OCI-LY7 (cell line): ENCODE data around the gene MTHFD1.

ENCODE experiments used
- CTCF ChIP-seq: fragments of 200-600 bp; sonication (generic); conservative IDR thresholded peaks from 2 replicates; pipeline ENCODE4 v1.5.1; 2014; ENCODE audit warnings: mild to moderate bottlenecking, antibody characterized with exemption, low read length, moderate library complexity, mixed read lengths
- EZH2phosphoT487 ChIP-seq: fragments of 200-600 bp; sonication (generic); IDR thresholded peaks from 2 replicates; pipeline ENCODE4 v1.6.1; 2018; ENCODE audit warnings: low read depth, borderline replicate concordance, mild to moderate bottlenecking, mixed run types, antibody characterized with exemption, low read length, moderate library complexity, mixed read lengths

DNA sequence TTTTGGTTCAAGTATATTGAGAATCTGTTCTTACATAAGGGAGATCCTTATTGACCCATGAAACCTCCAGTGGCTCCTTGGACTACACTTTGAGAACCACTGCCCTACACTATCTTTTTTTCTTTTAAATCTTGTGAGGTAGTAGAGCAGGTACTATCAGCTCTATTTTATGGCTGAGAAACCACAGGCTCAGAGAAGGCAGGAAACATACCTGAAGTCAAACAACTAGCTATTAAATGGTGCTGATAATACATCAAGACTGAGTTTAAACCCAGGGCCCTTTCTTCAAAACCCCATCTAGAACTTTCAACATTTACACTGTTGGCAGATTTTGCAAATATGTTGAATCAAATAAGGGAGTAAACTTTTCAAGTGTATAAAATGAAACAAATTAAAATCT, 108.6 kb downstream of the MTHFD1 start:
- TF ChIP-seq EZH2phosphoT487 (no peak), CTCF (no peak)
